Measurements from ENCODE around the gene FCN3. TPM values are rescaled to one million over a fixed set of nuclear protein-coding genes. Genes with fewer than 3 reads are reported as not detected.

The FCN3 gene
- total and polyA plus RNA-seq, 9 of the 15 experiments (the other 6 are each of a cell fraction or from before 2014, with no cell fraction given): 0.49 TPM; not detected in 8

DNA sequence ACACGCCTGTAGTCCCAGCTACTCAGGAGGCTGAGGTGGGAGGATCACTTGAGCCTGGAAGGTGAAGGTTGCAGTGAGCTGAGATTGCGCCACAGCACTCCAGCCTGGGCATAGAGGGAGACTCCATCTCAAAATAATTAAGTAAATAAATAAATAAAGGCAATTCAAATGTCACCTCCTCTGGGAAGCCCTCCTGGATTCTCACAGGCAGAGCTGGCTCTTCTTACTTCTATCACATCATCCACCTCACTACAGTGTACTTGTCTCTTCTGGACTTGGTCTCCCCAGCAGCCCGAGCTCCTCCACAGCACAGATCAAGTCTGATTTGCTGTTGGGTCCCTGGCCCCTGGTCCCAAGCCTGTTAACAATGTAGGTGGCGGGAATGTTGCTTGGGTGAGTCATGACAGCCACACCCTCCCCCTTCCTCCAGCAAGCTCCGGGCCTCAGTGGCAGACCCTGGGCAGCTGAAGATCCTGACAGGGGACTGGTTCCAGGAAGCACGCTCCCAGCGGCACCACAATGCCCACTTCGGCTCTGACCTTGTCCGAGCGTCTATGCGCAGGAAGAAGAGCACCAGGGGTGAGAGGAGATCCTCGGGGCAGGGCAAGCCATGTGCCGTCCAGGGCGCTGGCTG lies 27.5 kb downstream of the FCN3 start (continued):
- TF ChIP-seq, protein P1, sequence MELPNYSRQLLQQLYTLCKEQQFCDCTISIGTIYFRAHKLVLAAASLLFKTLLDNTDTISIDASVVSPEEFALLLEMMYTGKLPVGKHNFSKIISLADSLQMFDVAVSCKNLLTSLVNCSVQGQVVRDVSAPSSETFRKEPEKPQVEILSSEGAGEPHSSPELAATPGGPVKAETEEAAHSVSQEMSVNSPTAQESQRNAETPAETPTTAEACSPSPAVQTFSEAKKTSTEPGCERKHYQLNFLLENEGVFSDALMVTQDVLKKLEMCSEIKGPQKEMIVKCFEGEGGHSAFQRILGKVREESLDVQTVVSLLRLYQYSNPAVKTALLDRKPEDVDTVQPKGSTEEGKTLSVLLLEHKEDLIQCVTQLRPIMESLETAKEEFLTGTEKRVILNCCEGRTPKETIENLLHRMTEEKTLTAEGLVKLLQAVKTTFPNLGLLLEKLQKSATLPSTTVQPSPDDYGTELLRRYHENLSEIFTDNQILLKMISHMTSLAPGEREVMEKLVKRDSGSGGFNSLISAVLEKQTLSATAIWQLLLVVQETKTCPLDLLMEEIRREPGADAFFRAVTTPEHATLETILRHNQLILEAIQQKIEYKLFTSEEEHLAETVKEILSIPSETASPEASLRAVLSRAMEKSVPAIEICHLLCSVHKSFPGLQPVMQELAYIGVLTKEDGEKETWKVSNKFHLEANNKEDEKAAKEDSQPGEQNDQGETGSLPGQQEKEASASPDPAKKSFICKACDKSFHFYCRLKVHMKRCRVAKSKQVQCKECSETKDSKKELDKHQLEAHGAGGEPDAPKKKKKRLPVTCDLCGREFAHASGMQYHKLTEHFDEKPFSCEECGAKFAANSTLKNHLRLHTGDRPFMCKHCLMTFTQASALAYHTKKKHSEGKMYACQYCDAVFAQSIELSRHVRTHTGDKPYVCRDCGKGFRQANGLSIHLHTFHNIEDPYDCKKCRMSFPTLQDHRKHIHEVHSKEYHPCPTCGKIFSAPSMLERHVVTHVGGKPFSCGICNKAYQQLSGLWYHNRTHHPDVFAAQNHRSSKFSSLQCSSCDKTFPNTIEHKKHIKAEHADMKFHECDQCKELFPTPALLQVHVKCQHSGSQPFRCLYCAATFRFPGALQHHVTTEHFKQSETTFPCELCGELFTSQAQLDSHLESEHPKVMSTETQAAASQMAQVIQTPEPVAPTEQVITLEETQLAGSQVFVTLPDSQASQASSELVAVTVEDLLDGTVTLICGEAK (IDR thresholded peaks at IDR 0.05): no peak
- TF ChIP-seq, protein P1 (CRISPR knock-in tag; IDR thresholded peaks at IDR 0.05): no peak
- TF ChIP-seq POU5F1 (IDR thresholded peaks at IDR 0.05; ENCODE audit: borderline replicate concordance, low read depth, low read length, partially characterized antibody): no peak
- no peak for TF ChIP-seq NFYB (IDR thresholded peaks at IDR 0.05; ENCODE audit: extremely low read depth, insufficient read length)
- 0 out of 4 replicates have a peak, but pooled peaks of 1 of the 2 experiments have one; percentile 30 for TF ChIP-seq RCOR1 (IDR thresholded peaks at IDR 0.05; ENCODE audit: borderline replicate concordance in 1 of 2, low read depth in 2 of 2, low read length in 2 of 2)
- no peak for TF ChIP-seq KLF1 (tag; IDR thresholded peaks at IDR 0.05)
- peak; percentile 62 for TF ChIP-seq DACH1 (IDR thresholded peaks at IDR 0.05; ENCODE audit: partially characterized antibody)
- TF ChIP-seq HSF4 (CRISPR knock-in tag; IDR thresholded peaks at IDR 0.05; ENCODE audit: borderline replicate concordance): no peak
- TF ChIP-seq, protein P2, sequence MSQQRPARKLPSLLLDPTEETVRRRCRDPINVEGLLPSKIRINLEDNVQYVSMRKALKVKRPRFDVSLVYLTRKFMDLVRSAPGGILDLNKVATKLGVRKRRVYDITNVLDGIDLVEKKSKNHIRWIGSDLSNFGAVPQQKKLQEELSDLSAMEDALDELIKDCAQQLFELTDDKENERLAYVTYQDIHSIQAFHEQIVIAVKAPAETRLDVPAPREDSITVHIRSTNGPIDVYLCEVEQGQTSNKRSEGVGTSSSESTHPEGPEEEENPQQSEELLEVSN (IDR thresholded peaks at IDR 0.05; ENCODE audit: borderline replicate concordance in 1 of 2, extremely low read depth in 1 of 2, insufficient read depth in 1 of 2, insufficient read length in 1 of 2, low read depth in 1 of 2, low read length in 1 of 2, poor library complexity in 1 of 2, severe bottlenecking in 1 of 2): peak in 1 of 2 experiments; percentile 46
- TF ChIP-seq, protein P3, sequence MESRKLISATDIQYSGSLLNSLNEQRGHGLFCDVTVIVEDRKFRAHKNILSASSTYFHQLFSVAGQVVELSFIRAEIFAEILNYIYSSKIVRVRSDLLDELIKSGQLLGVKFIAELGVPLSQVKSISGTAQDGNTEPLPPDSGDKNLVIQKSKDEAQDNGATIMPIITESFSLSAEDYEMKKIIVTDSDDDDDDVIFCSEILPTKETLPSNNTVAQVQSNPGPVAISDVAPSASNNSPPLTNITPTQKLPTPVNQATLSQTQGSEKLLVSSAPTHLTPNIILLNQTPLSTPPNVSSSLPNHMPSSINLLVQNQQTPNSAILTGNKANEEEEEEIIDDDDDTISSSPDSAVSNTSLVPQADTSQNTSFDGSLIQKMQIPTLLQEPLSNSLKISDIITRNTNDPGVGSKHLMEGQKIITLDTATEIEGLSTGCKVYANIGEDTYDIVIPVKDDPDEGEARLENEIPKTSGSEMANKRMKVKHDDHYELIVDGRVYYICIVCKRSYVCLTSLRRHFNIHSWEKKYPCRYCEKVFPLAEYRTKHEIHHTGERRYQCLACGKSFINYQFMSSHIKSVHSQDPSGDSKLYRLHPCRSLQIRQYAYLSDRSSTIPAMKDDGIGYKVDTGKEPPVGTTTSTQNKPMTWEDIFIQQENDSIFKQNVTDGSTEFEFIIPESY (CRISPR knock-in tag; IDR thresholded peaks at IDR 0.05): peak; percentile 87
- no peak for TF ChIP-seq TEAD4 (IDR thresholded peaks at IDR 0.05; ENCODE audit: low read length)
- no peak for TF ChIP-seq TEAD4 (CRISPR knock-in tag; IDR thresholded peaks at IDR 0.05; ENCODE audit: borderline replicate concordance)
- no peak for TF ChIP-seq PHB (CRISPR knock-in tag; IDR thresholded peaks at IDR 0.05)
- TF ChIP-seq ZFP36 (IDR thresholded peaks at IDR 0.05; ENCODE audit: low read depth, low read length, partially characterized antibody): peak; percentile 99
